SK-N-SH treated with all-trans-retinoic acid at 6 μM for 48 hours (cell line): ENCODE results near the gene OBSCN.

Source experiments
- ATAC-seq: fragments of 200-7000 bp; cut with Tn5 transposase; 3 replicates; pipeline ENCODE4 v1.9.1; 2020; ENCODE audit warnings: mild to moderate bottlenecking, moderate library complexity
- ARNTL ChIP-seq: fragments of 450-650 bp; formaldehyde crosslinking; IDR thresholded peaks from 2 replicates; pipeline ENCODE4 v1.5.0; 2020; ENCODE audit warnings: low read depth, mild to moderate bottlenecking, moderate library complexity, borderline replicate concordance
- BACH2 ChIP-seq: fragments of 250-450 bp; sonication (Bioruptor Pico); IDR thresholded peaks from 2 replicates; pipeline ENCODE4 v1.9.0; 2021; ENCODE audit warnings: mild to moderate bottlenecking, borderline replicate concordance
- CSDC2 ChIP-seq: fragments of 250-450 bp; sonication (Bioruptor Pico); IDR thresholded peaks from 2 replicates; pipeline ENCODE4 v1.5.0; 2020; ENCODE audit warnings: mild to moderate bottlenecking, moderate library complexity
- CSRNP3 ChIP-seq: fragments of 250-450 bp; sonication (Bioruptor Pico); IDR thresholded peaks from 2 replicates; pipeline ENCODE4 v1.5.1; 2021; ENCODE audit warnings: mild to moderate bottlenecking, moderate library complexity
- ESRRG ChIP-seq: fragments of 250-450 bp; sonication (Bioruptor Pico); IDR thresholded peaks from 2 replicates; pipeline ENCODE4 v1.6.1; 2021; ENCODE audit warnings: mild to moderate bottlenecking
- ISL1 ChIP-seq: fragments of 250-450 bp; sonication (Bioruptor Pico); IDR thresholded peaks from 2 replicates; pipeline ENCODE4 v2.1.2; 2022; ENCODE audit warnings: mild to moderate bottlenecking, moderate library complexity
- OSR1 ChIP-seq: fragments of 250-450 bp; sonication (Bioruptor Pico); IDR thresholded peaks from 2 replicates; pipeline ENCODE4 v1.8.0; 2022; ENCODE audit warnings: moderate library complexity, mild to moderate bottlenecking, inconsistent platforms
- POU6F1 ChIP-seq: fragments of 250-450 bp; sonication (Bioruptor Pico); IDR thresholded peaks from 2 replicates; pipeline ENCODE4 v1.8.0; 2021; ENCODE audit warnings: low read depth, mild to moderate bottlenecking, moderate library complexity, borderline replicate concordance
- PPARA ChIP-seq: fragments of 250-450 bp; sonication (Bioruptor Pico); IDR thresholded peaks from 2 replicates; pipeline ENCODE4 v1.5.0; 2020; ENCODE audit warnings: mild to moderate bottlenecking, borderline replicate concordance
- RARB ChIP-seq: fragments of 250-450 bp; sonication (Bioruptor Pico); IDR thresholded peaks from 2 replicates; pipeline ENCODE4 v1.8.0; 2021; ENCODE audit warnings: mild to moderate bottlenecking, moderate library complexity
- TCF4 ChIP-seq: fragments of 250-450 bp; sonication (Bioruptor Pico); IDR thresholded peaks from 2 replicates; pipeline ENCODE4 v1.8.0; 2021; ENCODE audit warnings: mild to moderate bottlenecking, moderate library complexity, borderline replicate concordance
- TOX ChIP-seq: fragments of 250-450 bp; sonication (Bioruptor Pico); IDR thresholded peaks from 2 replicates; pipeline ENCODE4 v1.8.0; 2021; ENCODE audit warnings: mild to moderate bottlenecking, moderate library complexity, borderline replicate concordance
- ZFP3 ChIP-seq: fragments of 250-450 bp; sonication (Bioruptor Pico); IDR thresholded peaks from 2 replicates; pipeline ENCODE4 v1.5.0; 2020; ENCODE audit warnings: mild to moderate bottlenecking, moderate library complexity
- ZFP30 ChIP-seq: fragments of 450-650 bp; formaldehyde crosslinking; IDR thresholded peaks from 2 replicates; pipeline ENCODE4 v1.5.0; 2022; ENCODE audit warnings: mild to moderate bottlenecking, moderate library complexity
- ZNF565 ChIP-seq: fragments of 450-650 bp; formaldehyde crosslinking; conservative IDR thresholded peaks from 2 replicates; pipeline ENCODE4 v1.5.0; 2020; ENCODE audit warnings: low read depth, mild to moderate bottlenecking, moderate library complexity
- ZNF70 ChIP-seq: fragments of 450-650 bp; formaldehyde crosslinking; IDR thresholded peaks from 2 replicates; pipeline ENCODE4 v1.5.0; 2020; ENCODE audit warnings: mild to moderate bottlenecking, moderate library complexity
- ZNF8 ChIP-seq: fragments of 450-650 bp; formaldehyde crosslinking; IDR thresholded peaks from 2 replicates; pipeline ENCODE4 v1.5.0; 2020; ENCODE audit warnings: mild to moderate bottlenecking, moderate library complexity
- TF ChIP-seq, protein P1 (sequence below): fragments of 250-450 bp; sonication (Bioruptor Pico); IDR thresholded peaks from 2 replicates; pipeline ENCODE4 v1.5.0; 2020; ENCODE audit warnings: mild to moderate bottlenecking, moderate library complexity
- TF ChIP-seq, protein P2 (sequence below): fragments of 250-450 bp; sonication (Bioruptor Pico); IDR thresholded peaks from 2 replicates; pipeline ENCODE4 v1.5.1; 2020; ENCODE audit warnings: low read depth, mild to moderate bottlenecking, moderate library complexity
- TF ChIP-seq, protein P3 (sequence below): fragments of 250-450 bp; sonication (Bioruptor Pico); IDR thresholded peaks from 2 replicates; pipeline ENCODE4 v1.8.0; 2020; ENCODE audit warnings: mild to moderate bottlenecking, moderate library complexity, borderline replicate concordance

The OBSCN gene

GRCh38 chr1:228207851-228208821 lies at the start of gene OBSCN:
Gene OBSCN, plus strand, starts transcription at chr1:228208044. Its CDS starts 3,740 bp downstream, at chr1:228211784.
- ATAC-seq: no peak
- TF ChIP-seq ARNTL (no peak), BACH2 (CRISPR knock-in tag) (no peak)

DNA sequence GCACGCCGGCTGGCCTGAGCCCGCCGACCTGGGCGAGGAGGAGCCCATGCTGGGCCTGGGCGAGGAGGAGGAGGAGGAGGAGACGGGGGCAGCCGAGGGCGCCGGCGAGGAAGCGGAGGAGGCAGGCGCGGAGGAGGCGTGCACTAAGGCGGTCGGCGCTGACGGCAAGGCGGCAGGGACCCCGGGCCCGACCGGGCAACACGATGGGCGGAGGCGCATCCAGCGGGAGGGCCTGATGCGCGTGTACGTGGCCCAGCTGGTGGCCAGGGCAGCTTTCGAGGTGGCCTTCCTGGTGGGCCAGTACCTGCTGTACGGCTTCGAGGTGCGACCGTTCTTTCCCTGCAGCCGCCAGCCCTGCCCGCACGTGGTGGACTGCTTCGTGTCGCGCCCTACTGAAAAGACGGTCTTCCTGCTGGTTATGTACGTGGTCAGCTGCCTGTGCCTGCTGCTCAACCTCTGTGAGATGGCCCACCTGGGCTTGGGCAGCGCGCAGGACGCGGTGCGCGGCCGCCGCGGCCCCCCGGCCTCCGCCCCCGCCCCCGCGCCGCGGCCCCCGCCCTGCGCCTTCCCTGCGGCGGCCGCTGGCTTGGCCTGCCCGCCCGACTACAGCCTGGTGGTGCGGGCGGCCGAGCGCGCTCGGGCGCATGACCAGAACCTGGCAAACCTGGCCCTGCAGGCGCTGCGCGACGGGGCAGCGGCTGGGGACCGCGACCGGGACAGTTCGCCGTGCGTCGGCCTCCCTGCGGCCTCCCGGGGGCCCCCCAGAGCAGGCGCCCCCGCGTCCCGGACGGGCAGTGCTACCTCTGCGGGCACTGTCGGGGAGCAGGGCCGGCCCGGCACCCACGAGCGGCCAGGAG lies 49.5 kb upstream of the OBSCN start:
- no peak for ATAC-seq
- TF ChIP-seq ZNF565 (CRISPR knock-in tag) (no peak), ESRRG (CRISPR knock-in tag) (no peak), CSDC2 (CRISPR knock-in tag) (no peak), ZFP30 (no peak), TCF4 (CRISPR knock-in tag) (no peak), BACH2 (CRISPR knock-in tag) (no peak)
- TF ChIP-seq, protein P1, sequence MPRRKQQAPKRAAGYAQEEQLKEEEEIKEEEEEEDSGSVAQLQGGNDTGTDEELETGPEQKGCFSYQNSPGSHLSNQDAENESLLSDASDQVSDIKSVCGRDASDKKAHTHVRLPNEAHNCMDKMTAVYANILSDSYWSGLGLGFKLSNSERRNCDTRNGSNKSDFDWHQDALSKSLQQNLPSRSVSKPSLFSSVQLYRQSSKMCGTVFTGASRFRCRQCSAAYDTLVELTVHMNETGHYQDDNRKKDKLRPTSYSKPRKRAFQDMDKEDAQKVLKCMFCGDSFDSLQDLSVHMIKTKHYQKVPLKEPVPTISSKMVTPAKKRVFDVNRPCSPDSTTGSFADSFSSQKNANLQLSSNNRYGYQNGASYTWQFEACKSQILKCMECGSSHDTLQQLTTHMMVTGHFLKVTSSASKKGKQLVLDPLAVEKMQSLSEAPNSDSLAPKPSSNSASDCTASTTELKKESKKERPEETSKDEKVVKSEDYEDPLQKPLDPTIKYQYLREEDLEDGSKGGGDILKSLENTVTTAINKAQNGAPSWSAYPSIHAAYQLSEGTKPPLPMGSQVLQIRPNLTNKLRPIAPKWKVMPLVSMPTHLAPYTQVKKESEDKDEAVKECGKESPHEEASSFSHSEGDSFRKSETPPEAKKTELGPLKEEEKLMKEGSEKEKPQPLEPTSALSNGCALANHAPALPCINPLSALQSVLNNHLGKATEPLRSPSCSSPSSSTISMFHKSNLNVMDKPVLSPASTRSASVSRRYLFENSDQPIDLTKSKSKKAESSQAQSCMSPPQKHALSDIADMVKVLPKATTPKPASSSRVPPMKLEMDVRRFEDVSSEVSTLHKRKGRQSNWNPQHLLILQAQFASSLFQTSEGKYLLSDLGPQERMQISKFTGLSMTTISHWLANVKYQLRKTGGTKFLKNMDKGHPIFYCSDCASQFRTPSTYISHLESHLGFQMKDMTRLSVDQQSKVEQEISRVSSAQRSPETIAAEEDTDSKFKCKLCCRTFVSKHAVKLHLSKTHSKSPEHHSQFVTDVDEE (CRISPR knock-in tag): no peak
- TF ChIP-seq, all 23 proteins: peak for 0

- ATAC-seq: no peak
- TF ChIP-seq ZNF70 (no peak), RARB (no peak), ARNTL (no peak), CSDC2 (CRISPR knock-in tag) (no peak)
Measured at GRCh38 chr1:228159008-228159665, 48.7 kb upstream of the OBSCN start.

DNA sequence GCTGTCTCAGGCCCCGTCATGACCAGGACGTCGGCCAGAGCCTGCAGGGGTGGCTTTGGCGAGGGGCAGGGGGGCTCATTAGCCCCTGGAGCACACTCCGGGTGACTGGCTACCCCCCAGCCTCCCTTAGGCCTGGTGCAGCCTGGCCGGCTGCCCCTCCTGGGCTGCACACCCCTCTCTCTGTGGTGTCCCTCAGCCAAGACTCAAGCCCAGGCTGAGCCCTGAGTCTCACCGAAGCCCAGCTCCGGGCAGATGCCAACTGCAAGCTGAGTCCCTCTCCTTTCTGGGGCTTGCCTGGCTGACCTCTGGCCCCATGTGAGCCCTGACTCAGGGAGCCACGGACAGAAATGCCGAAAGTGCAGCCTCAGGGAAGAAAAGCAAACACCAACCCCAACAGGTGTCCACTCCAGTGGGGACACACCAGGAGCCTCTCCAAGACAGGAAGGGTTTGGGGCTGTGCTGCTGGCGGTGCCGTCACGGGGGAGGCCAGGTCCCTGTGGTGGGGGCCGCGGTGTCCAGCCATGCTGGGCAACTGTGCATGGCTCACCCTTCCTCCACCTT lies 47.6 kb upstream of the OBSCN start:
- ATAC-seq: no peak
- TF ChIP-seq, protein P2, sequence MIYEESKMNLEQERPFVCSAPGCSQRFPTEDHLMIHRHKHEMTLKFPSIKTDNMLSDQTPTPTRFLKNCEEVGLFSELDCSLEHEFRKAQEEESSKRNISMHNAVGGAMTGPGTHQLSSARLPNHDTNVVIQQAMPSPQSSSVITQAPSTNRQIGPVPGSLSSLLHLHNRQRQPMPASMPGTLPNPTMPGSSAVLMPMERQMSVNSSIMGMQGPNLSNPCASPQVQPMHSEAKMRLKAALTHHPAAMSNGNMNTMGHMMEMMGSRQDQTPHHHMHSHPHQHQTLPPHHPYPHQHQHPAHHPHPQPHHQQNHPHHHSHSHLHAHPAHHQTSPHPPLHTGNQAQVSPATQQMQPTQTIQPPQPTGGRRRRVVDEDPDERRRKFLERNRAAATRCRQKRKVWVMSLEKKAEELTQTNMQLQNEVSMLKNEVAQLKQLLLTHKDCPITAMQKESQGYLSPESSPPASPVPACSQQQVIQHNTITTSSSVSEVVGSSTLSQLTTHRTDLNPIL (CRISPR knock-in tag): no peak
- TF ChIP-seq ESRRG (CRISPR knock-in tag) (no peak), CSRNP3 (CRISPR knock-in tag) (no peak), ZNF8 (CRISPR knock-in tag) (no peak), PPARA (no peak), RARB (no peak), ZFP3 (no peak), ZNF70 (no peak), POU6F1 (CRISPR knock-in tag) (no peak), OSR1 (CRISPR knock-in tag) (no peak), TCF4 (CRISPR knock-in tag) (no peak), TOX (CRISPR knock-in tag) (no peak), ZFP30 (no peak), ISL1 (CRISPR knock-in tag) (no peak), CSDC2 (CRISPR knock-in tag) (no peak), ARNTL (no peak)
- TF ChIP-seq, protein P3, sequence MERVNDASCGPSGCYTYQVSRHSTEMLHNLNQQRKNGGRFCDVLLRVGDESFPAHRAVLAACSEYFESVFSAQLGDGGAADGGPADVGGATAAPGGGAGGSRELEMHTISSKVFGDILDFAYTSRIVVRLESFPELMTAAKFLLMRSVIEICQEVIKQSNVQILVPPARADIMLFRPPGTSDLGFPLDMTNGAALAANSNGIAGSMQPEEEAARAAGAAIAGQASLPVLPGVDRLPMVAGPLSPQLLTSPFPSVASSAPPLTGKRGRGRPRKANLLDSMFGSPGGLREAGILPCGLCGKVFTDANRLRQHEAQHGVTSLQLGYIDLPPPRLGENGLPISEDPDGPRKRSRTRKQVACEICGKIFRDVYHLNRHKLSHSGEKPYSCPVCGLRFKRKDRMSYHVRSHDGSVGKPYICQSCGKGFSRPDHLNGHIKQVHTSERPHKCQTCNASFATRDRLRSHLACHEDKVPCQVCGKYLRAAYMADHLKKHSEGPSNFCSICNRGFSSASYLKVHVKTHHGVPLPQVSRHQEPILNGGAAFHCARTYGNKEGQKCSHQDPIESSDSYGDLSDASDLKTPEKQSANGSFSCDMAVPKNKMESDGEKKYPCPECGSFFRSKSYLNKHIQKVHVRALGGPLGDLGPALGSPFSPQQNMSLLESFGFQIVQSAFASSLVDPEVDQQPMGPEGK: no peak
